Medulla oblongata (tissue), 1 donor: ENCODE data around the gene NFKBIL1.
A peak's percentile ranks its signal among the peaks of the same experiment; 100 is the strongest.

Source experiments
- DNase-seq: peaks from one replicate; pipeline ENCODE4 v3.0.0-alpha.2; 2015; ENCODE audit errors: extremely low spot score

Gene NFKBIL1

GRCh38 chr6:31534521-31535040, 12.8 kb upstream of the NFKBIL1 start:
- DNase-seq, result no peak

GRCh38 chr6:31535538-31536324, 11.7 kb upstream of the NFKBIL1 start:
- no peak for DNase-seq

GRCh38 chr6:31538805-31539400, 8.5 kb upstream of the NFKBIL1 start:
- no peak for DNase-seq

- no peak for DNase-seq
Observed at GRCh38 chr6:31540640-31541039, 6.8 kb upstream of the NFKBIL1 start.

GRCh38 chr6:31541059-31541657, 6.2 kb upstream of the NFKBIL1 start:
- DNase-seq, result peak; percentile 42

- DNase-seq, result peak; percentile 99
Observed at GRCh38 chr6:31541658-31542521, 5.5 kb upstream of the NFKBIL1 start, which contains the start of gene DDX39B. Gene DDX39B (minus strand): TSS chr6:31542003. CDS start chr6:31540532, 1,471 bp downstream.

DNA sequence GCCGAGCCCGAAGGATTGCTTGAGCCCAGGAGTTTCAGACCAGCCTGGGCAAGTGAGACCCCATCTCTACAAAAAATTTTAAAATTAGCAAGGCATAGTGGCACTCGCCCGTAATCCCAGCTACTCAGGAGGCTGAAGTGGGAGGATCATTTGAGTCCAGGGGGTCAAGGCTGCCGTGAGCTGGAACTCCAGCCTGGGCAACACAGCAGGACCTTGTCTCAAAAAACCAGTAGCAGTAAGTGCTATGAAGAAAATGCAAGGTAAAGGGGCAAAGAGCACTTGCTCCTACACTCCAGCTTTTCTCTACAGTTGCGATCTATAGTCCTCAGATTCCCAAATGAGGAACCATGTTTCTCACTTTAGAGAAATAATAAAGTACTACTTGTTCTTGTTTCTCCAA, 3.8 kb upstream of the NFKBIL1 start:
- no peak for DNase-seq

DNA sequence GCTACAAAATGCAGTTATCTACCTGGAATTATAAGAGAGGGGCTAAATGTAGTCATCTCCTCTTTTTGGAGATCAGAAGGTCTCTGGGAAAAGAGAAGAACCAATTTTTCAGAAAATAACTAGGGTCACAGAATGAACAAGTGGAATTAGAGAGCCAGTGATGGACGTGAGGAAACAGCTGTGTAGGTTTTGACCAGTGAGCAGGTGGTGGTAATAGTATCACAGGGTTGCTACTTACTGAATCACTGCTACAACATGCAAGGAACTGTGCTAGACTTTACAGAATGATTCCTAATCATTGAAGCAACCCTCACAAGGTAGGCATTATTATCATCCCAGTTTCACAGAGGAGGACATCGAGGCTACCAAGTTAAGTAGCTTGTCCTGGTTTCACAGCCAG, 2.7 kb upstream of the NFKBIL1 start:
- DNase-seq, result no peak

DNA sequence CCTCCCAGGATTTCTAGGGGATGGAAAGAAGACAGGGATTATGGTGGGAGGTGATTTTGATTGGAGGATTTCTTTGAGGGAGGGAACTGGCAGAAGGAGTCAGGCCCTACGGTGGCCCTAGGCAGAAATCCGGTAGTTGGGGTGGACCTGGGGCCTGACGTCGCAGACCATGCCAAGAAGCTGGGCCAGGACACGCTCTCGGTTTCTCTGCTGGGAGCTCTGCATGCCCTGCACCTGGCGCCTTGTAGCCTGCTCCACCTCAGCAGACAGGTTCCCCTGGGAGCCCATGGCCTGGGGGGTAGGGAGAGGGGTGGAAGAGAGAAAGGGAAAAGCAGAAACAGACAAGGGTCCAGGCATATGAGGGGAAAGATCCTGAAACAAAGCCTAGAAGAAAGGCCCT, 2.1 kb upstream of the NFKBIL1 start:
- no peak for DNase-seq

GRCh38 chr6:31546339-31546957, 960 bp upstream of the NFKBIL1 start, which contains the start of gene ATP6V1G2:
Gene ATP6V1G2 (minus strand): TSS chr6:31546608. CDS start chr6:31546559, 49 bp downstream.
- DNase-seq, result peak; percentile 96

DNA sequence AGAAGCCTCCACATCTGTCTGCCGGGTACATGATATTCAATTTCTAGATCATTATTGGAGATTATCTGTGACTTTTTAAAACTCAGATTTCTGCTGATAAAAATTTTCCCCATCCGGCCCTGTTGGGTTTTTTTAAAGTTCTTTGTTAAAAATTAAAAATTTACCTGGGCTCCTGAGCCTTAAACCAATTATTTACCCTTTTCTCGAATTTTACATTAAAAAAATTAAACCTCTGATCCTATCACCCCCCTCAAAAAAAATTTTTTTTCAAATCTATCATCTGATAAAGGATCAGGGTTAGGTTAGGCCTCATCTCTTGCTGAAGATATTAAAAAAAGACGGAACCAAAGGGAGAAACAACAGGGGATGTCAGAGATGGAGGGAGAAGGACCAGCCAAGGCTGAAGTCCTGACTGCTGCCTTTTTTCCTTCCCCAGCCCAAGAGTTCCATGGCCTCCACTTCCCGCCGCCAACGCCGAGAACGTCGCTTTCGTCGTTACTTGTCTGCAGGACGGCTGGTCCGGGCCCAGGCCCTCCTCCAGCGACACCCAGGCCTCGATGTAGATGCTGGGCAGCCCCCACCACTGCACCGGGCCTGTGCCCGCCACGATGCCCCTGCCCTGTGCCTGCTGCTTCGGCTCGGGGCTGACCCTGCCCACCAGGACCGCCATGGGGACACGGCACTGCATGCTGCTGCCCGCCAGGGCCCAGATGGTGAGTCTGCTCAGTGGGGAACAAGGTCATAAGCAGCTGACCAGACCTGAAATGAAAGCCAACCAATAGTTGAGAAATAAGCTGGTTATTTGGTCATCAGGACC, 527 bp downstream of the NFKBIL1 start:
- DNase-seq, result no peak

DNA sequence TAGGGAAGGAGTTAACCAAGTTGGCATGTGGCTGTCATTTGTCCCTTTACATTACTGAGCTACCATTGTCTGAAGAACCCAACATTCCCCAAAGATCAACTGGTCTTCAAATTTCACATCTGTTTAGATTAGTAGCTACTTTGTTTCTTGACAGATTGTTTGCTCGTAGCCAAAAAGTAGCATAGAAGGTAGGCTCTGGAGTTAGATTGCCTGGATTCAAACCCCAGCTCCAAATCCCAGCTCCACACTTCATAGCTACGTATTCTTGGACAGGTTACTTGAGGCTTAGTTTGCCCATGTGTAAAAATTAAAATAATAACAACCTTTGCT, 1.1 kb downstream of the NFKBIL1 start:
- DNase-seq, result no peak

GRCh38 chr6:31551371-31551770, 4.0 kb downstream of the NFKBIL1 start:
- DNase-seq, result peak; percentile 71

GRCh38 chr6:31556307-31556706, 8.9 kb downstream of the NFKBIL1 start:
- DNase-seq, result no peak

GRCh38 chr6:31557443-31558317, 10.3 kb downstream of the NFKBIL1 start:
- DNase-seq, result no peak

DNA sequence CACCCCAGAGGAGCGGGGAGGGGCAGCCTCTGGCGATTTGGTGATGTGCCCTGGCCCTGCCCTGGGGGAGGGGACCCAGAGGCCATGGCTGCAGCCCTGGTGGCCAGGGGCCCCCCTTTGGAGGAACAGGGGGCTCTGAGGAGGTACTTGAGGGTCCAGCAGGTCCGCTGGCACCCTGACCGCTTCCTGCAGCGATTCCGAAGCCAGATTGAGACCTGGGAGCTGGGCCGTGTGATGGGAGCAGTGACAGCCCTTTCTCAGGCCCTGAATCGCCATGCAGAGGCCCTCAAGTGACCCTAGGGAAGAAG, 10.9 kb downstream of the NFKBIL1 start:
- DNase-seq, result no peak

GRCh38 chr6:31558631-31559500, 11.5 kb downstream of the NFKBIL1 start:
- DNase-seq, result peak; percentile 71

- no peak for DNase-seq
Observed at GRCh38 chr6:31559606-31559957, 12.2 kb downstream of the NFKBIL1 start.
